Psoas muscle (tissue), 8 donors: Measurements from ENCODE around the gene ADGRF3. TPM values are rescaled to one million over a fixed set of nuclear protein-coding genes. Genes with fewer than 3 reads are reported as not detected.
A peak's percentile ranks its signal among the peaks of the same experiment; 100 is the strongest.
"Not testable (repeated sequence)": the region's sequence is repeated elsewhere in the genome, so short reads cannot be mapped to it uniquely, and the experiment has no call there.

Source experiments
- ATAC-seq, 4 donors: fragments of 200-7000 bp; cut with Tn5 transposase; one replicate each; pipeline ENCODE4 v1.9.1; 2020; ENCODE audit warnings: moderate library complexity in 3 of 4, mild to moderate bottlenecking in 2 of 4
- DNase-seq, 2 donors: peaks; one replicate each; pipeline ENCODE4 v3.0.0-alpha.2; 2020
- H3K27ac ChIP-seq: fragments of 200-600 bp; one replicate; pipeline ENCODE4 v1.8.0; 2022
- H3K27me3 ChIP-seq, 3 donors: fragments of 200-600 bp in 1 of 3; one replicate each; pipeline versions ENCODE4 v1.6.1 to v1.8.0; 2013 to 2022; ENCODE audit warnings: low read length in 2 of 3, mild to moderate bottlenecking in 2 of 3, moderate library complexity in 1 of 3; ENCODE audit not compliant: insufficient read depth in 3 of 3
- H3K36me3 ChIP-seq, 2 donors: fragments of 200-600 bp in 1 of 2; one replicate each; pipeline versions ENCODE4 v1.6.1 to v1.8.0; 2013 to 2022; ENCODE audit warnings: low read depth in 1 of 2, mild to moderate bottlenecking in 1 of 2, moderate library complexity in 1 of 2; ENCODE audit not compliant: insufficient read depth in 1 of 2
- H3K4me1 ChIP-seq: fragments of 200-600 bp; one replicate; pipeline ENCODE4 v1.8.0; 2022
- H3K4me3 ChIP-seq: fragments of 200-600 bp; one replicate; pipeline ENCODE4 v1.8.0; 2022; ENCODE audit warnings: mild to moderate bottlenecking
- H3K9me3 ChIP-seq: fragments of 200-600 bp; one replicate; pipeline ENCODE4 v1.8.0; 2022
- WGBS, 3 donors: extraction: QIAGEN DNeasy Blood & Tissue Kit; methylation state at CpG; one replicate each; pipeline versions ENCODE4 v1.1.6 to v1.1.7; 2013; 5-methylcytosine and 5-hydroxymethylcytosine counted together
- intact Hi-C, 2 donors: fragments of 100-400 bp; cut with DNase I; formaldehyde crosslinking; loops; one replicate each; pipeline versions ENCODE4 v1.11.0 to v1.14.2; 2022
- polyA plus RNA-seq, 3 donors: library from polyadenylated mRNA; stranded (reverse); fragments of 200-250 nt; gene quantifications; one replicate each; pipeline ENCODE4 v1.2.3, GENCODE V29; 2013
- total RNA-seq, 4 donors: library from RNA; stranded (reverse); fragmentation: NEBNext Ultra II Directional in 2 of 4; extraction: Animal tissue kit (Norgen Biotek cat#: 25700) in 2 of 4; gene quantifications; one replicate each; pipeline versions ENCODE4 v1.2.1 to v1.2.4, GENCODE V29; 2021 to 2023
- TF ChIP-seq, protein P1 (sequence below): fragments of 200-600 bp; IDR thresholded peaks from one replicate; pipeline ENCODE4 v1.8.0; 2022; ENCODE audit warnings: antibody characterized with exemption
- donor health status: healthy with polysubstance abuse.
- donor health status: DM: no; HTN: no; CAD: no; lungs with moderate emphysema.
- donor health status: Bipolar disorder and iron deficiency.
- donor health status: healthy.
- donor health status: DM: yes; HTN: yes; CAD: no.
- donor health status: DM: no; HTN: no; CAD: no.
- donor health status: DM: no; HTN: no; CAD: no.
- donor health status: DM: yes; HTN: yes; CAD: no.

ADGRF3 gene
- total and polyA plus RNA-seq, 7 donors: 0.03 to 0.48 (median 0.18) TPM; not detected in 3

DNA sequence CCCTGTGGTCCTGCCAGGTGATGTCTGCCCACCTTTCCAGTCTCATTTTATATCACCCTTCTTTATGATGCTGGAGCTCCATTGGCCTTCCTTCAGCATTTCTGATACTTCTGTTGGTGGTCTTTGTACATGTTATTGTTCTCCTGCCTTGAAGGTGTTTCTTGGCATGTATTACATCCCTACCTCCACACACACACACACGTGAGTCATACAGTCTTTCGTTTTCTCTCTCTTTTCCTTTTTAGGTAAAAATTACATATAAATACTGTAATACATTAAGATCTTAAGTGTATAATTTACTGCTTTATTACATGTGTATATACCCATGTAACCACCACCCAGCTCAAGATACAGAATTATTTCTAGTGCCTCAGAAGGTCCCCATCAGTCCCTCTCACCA, 10.2 kb upstream of the ADGRF3 start:
- H3K36me3 ChIP-seq: no peaks in the 10 kb centered on the region
- no peak overlapping the region for H3K4me3 ChIP-seq
- TF ChIP-seq, protein P1, sequence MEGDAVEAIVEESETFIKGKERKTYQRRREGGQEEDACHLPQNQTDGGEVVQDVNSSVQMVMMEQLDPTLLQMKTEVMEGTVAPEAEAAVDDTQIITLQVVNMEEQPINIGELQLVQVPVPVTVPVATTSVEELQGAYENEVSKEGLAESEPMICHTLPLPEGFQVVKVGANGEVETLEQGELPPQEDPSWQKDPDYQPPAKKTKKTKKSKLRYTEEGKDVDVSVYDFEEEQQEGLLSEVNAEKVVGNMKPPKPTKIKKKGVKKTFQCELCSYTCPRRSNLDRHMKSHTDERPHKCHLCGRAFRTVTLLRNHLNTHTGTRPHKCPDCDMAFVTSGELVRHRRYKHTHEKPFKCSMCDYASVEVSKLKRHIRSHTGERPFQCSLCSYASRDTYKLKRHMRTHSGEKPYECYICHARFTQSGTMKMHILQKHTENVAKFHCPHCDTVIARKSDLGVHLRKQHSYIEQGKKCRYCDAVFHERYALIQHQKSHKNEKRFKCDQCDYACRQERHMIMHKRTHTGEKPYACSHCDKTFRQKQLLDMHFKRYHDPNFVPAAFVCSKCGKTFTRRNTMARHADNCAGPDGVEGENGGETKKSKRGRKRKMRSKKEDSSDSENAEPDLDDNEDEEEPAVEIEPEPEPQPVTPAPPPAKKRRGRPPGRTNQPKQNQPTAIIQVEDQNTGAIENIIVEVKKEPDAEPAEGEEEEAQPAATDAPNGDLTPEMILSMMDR: no peak
- H3K4me1 ChIP-seq: peaks cover 49% of the 10 kb centered on the region
- ATAC-seq (no peak), DNase-seq (no peak)
- no peaks in the 10 kb centered on the region for H3K9me3 ChIP-seq
- no peaks in the 10 kb centered on the region for H3K27me3 ChIP-seq
- intact Hi-C loops: loop anchor here in 1 of 2 donors (10.0 kb wide), 1 partner anchor 108 kb away; no protein-coding TSS in a partner anchor
- WGBS, 3 donors: 89 to 95% (median 90%) methylated on average over 2 of the region's 2 CpGs
- H3K27ac ChIP-seq: no peak overlapping the region

DNA sequence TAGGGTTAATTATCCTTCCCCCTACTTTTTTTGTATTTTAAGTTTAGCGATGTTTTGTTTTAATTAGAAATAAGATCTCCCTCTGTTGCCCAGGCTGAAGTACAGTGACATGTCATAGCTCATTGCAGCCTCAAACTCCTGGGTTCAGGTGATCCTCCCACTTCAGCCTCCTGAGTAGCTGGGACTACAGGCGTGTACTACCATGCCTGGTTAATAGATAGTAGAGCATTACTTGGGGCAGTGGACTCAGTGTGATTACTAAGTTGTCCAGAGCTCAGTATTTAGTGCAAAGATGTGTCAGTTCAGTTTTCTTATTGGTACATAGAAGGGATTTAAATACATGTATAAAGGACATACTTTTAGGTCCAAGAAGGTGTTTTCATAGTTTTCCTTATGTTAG, 9.5 kb upstream of the ADGRF3 start:
- no peaks in the 10 kb centered on the region for H3K9me3 ChIP-seq
- peak overlapping the region; percentile 80 for H3K27ac ChIP-seq
- H3K36me3 ChIP-seq: no peaks in the 10 kb centered on the region
- TF ChIP-seq, protein P1: no peak
- no peak for ATAC-seq
- DNase-seq: no peak
- WGBS, 3 donors: 97 to 100% (median 98%) methylated on average over 2 of the region's 2 CpGs
- intact Hi-C loops: loop anchor here in 1 of 2 donors (10.0 kb wide), 1 partner anchor 109 kb away; no protein-coding TSS in a partner anchor
- no peaks in the 10 kb centered on the region for H3K27me3 ChIP-seq
- peaks cover 49% of the 10 kb centered on the region for H3K4me1 ChIP-seq
- H3K4me3 ChIP-seq: peak overlapping the region; percentile 22

DNA sequence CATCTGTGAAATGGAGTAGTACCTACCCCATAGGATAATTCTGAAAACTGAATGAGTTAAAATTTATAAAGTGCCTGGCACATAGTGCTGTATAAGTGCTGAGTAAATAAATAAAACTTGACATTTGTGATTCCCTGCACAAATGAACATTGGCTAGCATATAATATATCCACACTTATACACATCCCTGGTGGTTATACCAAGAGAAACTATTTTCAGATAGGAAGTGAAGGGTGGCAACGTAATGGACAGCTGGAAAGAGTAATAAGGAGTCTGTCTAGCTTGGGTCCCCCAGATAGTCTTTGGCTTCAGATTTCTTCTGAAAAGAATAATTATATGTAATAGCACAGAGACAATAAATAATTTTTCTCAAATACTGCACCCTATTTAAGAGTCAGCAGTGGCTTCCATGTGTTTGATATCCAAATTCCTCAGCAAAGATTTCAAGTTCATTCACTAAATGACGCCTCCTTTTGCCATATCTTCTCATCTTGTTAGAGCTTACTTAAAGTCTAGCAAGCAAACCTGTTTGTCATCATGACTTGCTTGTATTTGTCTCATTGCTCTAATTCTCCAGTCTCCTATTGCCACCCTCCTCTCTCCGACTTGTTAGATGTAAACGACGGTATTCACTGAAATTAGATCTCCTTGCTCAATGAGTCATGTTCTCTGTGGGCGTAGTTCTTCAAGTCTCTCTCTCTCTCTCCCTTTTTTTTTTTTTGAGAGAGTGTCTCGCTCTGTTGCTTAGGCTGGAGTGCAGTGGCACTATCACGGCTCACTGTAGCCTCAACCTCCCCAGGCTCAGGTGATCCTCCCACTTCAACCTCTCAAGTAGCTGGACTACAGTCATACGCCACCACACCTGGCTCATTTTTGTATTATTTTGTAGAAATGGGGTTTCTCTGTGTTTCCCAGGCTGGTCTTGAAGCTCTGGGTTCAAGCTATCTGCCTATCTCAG, 8.7 kb upstream of the ADGRF3 start:
- TF ChIP-seq, protein P1: no peak
- Histone ChIP-seq H3K9me3 (no peaks in the 10 kb centered on the region), H3K4me3 (peak overlapping the region; percentile 29), H3K27ac (peak overlapping the region; percentile 80), H3K27me3 (no peaks in the 10 kb centered on the region), H3K36me3 (no peaks in the 10 kb centered on the region), H3K4me1 (peaks cover 47% of the 10 kb centered on the region)
- DNase-seq: no peak
- 47 to 61% (median 50%) methylated on average over 9 of the region's 9 CpGs for WGBS, 3 donors
- intact Hi-C loops: loop anchor here in 1 of 2 donors (10.0 kb wide), 1 partner anchor 109 kb away; no protein-coding TSS in a partner anchor
- ATAC-seq: peak; percentile 87 to 91 (median 90)

DNA sequence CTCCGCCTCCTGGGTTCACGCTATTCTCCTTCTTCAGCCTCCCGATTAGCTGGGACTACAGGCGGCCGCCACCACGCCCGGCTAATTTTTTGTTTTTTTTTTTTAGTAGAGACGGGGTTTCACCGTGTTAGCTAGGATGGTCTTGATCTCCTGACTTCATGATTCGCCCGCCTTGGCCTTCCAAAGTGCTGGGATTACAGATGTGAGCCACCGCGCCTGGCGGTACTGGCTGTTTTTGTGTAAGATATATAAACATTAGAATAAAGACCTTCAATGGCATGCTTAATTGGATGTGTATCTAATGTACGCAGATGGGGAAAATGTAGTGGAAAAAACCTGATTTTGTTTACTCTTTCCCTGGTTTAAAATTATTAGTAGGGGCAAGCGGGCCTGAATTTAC, 7.9 kb upstream of the ADGRF3 start:
- H3K4me3 ChIP-seq, DNase-seq, ATAC-seq, H3K9me3 ChIP-seq, H3K27me3 ChIP-seq, H3K36me3 ChIP-seq: not testable (repeated sequence)
- intact Hi-C loops: loop anchor here in 1 of 2 donors (10.0 kb wide), 1 partner anchor 110 kb away; no protein-coding TSS in a partner anchor
- Histone ChIP-seq H3K4me1 (peaks cover 42% of the 10 kb centered on the region), H3K27ac (peak overlapping the region; percentile 80)
- WGBS, 3 donors: 99% methylated on average over 16 of the region's 16 CpGs

DNA sequence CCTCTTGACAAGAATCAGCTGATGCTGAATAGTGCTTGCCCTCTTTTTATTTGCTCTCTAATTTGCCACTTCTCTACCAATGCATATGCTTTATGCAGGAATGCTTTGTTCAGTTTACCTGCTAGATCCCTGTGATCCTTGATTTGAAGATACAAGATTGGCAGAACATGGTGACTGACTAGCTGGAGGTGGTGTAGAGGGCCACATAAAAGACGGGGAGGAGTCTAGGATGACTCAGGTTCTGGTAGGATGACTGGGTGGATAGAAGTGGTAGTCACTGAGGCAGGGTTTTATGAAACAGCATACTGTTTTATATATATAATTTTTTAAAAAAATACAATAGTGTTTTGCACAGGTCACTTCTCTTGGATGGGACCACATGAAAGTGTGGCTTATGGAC, 6.3 kb upstream of the ADGRF3 start:
- peaks cover 46% of the 10 kb centered on the region for H3K4me1 ChIP-seq
- H3K27ac ChIP-seq: peak overlapping the region; percentile 47
- H3K27me3 ChIP-seq: no peaks in the 10 kb centered on the region
- TF ChIP-seq, protein P1: no peak
- intact Hi-C loops: loop anchor here in 1 of 2 donors (10.0 kb wide), 1 partner anchor 112 kb away; no protein-coding TSS in a partner anchor
- WGBS, 3 donors: 92 to 100% (median 100%) methylated on average over 1 of the region's 1 CpG
- no peak overlapping the region for H3K4me3 ChIP-seq
- H3K9me3 ChIP-seq: no peaks in the 10 kb centered on the region
- peak in 1 of 4 donors; percentile 48 for ATAC-seq
- no peaks in the 10 kb centered on the region for H3K36me3 ChIP-seq
- no peak for DNase-seq
